ENCODE data around the gene ACTN1.
"Not testable (repeated sequence)": the region's sequence is repeated elsewhere in the genome, so short reads cannot be mapped to it uniquely, and the experiment has no call there.

ACTN1 gene

DNA sequence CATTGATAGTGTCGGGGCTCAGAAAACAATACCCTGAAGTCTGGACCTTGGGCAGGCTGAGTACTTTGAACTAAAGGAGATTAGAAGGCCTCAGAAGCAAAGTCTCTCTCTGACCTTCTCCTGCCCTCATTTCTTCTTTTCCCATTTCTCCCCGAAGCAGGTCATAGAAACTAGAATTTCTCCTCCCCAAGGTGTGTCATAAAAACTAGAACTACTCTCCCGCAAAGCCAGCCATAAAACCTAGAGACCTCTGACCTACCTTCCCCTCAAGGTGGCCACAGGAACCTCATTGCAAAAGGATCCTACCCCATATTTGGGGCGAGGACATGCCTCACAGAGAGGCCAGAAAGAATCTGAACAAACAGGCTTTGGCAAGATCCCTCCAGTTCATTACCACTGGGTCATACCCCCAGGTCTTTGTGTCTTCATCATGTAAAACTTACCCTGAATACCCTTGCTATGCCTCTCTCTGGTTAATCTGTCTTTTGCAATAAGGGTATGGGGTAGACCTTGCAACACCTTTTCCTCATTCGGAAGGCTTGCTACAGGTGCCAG, 121.5 kb downstream of the ACTN1 start:
- no peak for DNase-seq (ENCODE audit: low read depth)
- TF ChIP-seq, protein P1, sequence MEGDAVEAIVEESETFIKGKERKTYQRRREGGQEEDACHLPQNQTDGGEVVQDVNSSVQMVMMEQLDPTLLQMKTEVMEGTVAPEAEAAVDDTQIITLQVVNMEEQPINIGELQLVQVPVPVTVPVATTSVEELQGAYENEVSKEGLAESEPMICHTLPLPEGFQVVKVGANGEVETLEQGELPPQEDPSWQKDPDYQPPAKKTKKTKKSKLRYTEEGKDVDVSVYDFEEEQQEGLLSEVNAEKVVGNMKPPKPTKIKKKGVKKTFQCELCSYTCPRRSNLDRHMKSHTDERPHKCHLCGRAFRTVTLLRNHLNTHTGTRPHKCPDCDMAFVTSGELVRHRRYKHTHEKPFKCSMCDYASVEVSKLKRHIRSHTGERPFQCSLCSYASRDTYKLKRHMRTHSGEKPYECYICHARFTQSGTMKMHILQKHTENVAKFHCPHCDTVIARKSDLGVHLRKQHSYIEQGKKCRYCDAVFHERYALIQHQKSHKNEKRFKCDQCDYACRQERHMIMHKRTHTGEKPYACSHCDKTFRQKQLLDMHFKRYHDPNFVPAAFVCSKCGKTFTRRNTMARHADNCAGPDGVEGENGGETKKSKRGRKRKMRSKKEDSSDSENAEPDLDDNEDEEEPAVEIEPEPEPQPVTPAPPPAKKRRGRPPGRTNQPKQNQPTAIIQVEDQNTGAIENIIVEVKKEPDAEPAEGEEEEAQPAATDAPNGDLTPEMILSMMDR (IDR thresholded peaks at IDR 0.05; ENCODE audit: low read depth, low read length, missing control alignments) = no peak
- no peak overlapping the region for H3K4me3 ChIP-seq (ENCODE audit: low read depth, low read length)

DNA sequence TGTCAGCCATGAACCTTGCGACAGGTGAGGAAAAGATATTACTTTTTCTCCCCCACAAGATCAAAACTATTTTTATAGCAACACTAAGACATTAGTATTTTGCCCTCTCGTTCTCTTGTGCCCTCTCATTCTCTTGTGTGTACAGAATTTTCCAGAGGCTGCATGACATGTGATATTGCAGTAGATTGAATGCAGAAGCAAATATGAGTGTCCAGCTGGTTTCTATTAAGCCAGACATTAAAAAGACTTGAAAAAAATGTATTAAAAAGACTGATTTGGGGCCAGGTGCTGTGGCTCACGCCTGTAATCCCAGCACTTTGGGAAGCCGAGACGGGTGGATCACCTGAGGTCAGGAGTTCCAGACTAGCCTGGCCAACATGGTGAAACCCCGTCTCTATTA, 122.5 kb downstream of the ACTN1 start:
- TF ChIP-seq, protein P1 (IDR thresholded peaks at IDR 0.05; ENCODE audit: low read depth, low read length, missing control alignments) = no peak
- no peak for DNase-seq (ENCODE audit: low read depth)
- no peak overlapping the region for H3K4me3 ChIP-seq (ENCODE audit: low read depth, low read length)

DNA sequence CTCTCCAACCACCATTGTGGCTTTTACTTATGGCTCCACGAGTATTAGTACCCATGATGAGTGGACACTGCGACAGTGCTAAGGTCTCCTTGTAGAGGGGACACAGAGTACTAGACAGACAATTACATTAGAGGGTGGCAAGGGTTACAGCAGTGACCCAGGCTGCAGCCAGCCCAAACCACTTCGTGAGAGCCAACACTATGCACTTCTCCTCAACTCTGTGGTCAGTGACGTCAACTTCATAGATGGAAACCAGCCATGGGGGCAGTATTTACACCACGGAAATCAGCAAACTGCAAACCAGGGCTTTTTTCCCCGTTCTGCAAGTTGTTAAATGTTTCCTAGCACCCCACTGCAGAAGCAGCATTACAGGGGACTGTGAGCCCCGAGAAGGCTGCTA, 124.7 kb downstream of the ACTN1 start:
- no peak for DNase-seq (ENCODE audit: low read depth)
- no peak overlapping the region for H3K4me3 ChIP-seq (ENCODE audit: low read depth, low read length)
- TF ChIP-seq, protein P1 (IDR thresholded peaks at IDR 0.05; ENCODE audit: low read depth, low read length, missing control alignments) = no peak

DNA sequence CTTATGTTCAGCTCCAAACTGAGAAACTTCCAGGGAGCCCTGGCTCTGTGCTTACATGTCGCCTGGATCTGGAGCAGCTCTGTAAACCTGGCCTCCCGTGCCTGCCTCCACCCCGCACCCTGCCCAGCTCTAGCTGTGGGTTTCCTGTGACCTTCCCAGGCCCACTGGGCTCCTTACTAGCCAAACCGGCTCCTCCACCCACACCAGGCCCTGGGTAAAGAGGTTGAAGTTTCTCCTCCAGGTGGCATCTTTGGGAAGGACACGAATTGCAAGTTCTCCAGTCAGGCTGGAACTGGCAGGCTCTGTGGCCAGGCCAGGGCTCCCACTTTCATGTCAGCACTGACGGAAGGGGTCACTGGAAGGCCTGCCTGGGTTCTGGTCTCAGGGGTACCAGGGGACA, 125.4 kb downstream of the ACTN1 start:
- DNase-seq (ENCODE audit: low read depth) = no peak
- no peak overlapping the region for H3K4me3 ChIP-seq (ENCODE audit: low read depth, low read length)
- TF ChIP-seq, protein P1 (IDR thresholded peaks at IDR 0.05; ENCODE audit: low read depth, low read length, missing control alignments) = no peak

DNA sequence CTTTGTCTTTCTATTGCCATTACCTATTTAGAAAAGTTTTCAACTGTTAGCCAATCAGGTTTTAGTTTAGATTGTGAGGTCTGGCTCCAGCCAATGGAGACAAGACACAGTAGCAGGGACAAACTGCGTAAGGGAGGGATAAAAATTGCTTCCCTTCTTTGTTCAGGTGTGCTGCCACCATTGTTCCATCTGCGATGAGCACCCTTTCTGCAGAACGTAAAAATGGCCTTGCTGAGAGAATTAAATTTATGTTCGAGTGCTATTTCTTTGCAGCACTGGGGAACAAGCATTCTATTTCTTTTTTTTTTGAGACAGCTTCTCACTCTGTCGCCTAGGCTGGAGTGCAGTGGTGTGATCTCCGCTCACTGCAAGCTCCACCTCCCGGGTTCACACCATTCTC, 126.6 kb downstream of the ACTN1 start:
- DNase-seq (ENCODE audit: low read depth); H3K4me3 ChIP-seq (ENCODE audit: low read depth, low read length): not testable (repeated sequence)

DNA sequence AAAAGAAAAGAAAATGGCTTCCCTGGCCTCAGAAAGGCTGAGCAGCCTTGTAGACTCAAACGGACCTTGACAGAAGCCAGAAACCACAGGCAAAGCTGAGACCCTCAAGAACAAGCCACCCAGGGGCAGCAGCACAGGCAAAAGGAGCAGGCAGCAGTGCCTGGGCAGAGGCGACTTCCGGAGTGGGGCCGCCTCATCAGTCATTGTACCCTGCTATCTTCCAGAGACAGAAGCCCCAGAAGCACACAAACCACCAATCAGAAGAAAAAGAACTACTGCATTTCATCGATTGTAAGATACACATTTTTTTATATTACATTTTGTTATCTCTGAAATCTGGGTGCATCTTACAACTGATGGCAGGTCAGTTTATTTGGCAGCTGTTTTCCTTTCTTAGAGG, 128.0 kb downstream of the ACTN1 start:
- TF ChIP-seq, protein P1 (IDR thresholded peaks at IDR 0.05; ENCODE audit: low read depth, low read length, missing control alignments) = no peak
- no peak overlapping the region for H3K4me3 ChIP-seq (ENCODE audit: low read depth, low read length)
- no peak for DNase-seq (ENCODE audit: low read depth)

DNA sequence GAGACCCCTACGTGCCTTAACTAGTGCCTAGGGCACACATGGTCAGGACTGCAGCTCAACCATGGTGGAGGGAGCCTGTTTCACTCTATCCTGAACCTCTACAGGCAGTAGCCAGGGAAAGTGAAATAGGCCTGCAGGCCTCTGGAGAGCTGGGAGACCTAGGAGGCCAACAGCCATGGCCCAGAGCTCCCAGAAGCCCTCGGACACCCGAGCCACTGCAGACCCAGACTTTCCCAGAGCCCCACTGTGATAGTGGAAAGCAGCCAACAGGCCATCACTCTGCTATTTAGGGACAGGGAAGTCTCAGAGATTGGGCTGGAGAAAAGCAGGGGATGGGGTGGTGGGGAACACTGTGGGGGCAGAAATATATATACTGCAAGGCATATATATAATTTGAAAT, 129.7 kb downstream of the ACTN1 start:
- TF ChIP-seq, protein P1 (IDR thresholded peaks at IDR 0.05; ENCODE audit: low read depth, low read length, missing control alignments) = no peak
- no peak overlapping the region for H3K4me3 ChIP-seq (ENCODE audit: low read depth, low read length)
- no peak for DNase-seq (ENCODE audit: low read depth)

Data from GM12864 (cell line).